ENCODE results near the gene NRCAM. TPM values are rescaled to one million over a fixed set of nuclear protein-coding genes. Genes with fewer than 3 reads are reported as not detected.

The NRCAM gene
- total and polyA plus RNA-seq, 2 of the 8 experiments (the other 6 are each of a cell fraction or from before 2014, with no cell fraction given): 2.7 to 3.8 TPM

DNA sequence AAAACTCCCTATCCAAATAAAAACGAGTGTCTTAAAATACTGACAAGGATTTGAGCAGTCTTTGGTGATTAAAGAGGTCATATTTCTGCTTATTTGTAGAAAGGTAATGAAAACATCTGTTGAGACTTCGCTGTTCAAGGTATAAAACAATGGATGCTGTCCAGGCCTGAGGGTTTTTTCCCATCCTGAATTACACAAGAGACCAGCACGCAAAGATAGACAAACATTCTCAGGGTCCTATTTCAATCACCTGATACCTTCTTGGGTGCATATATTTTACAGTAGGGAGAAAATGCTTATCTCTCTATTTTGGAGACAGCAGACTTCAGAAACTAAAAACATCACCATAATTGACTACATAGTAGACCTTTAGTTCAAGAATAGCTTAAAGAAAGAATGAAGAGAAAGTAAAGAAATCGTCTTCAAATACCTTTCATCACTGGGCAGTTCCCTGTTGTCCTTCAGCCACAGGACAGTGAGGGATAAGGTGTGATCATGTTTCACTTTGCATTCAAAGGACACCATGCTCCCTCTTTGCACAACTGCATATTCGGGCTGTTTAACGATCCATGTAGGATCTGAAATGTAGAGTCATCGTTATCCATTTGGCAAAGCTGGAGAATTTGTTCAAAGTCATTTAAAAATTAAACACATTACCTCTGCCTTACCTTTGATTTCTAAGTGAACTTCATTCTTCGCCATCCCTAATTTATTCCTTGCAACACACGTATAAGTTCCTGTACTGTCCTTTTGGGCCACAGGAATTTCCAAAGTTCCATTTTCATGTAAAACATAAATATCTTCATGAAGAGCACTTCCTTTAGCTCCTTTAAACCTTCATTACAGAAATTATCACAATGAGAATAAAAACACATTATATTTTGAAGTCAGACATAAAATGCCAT, 262.4 kb downstream of the NRCAM start:
- WGBS, 2 experiments (ENCODE audit: extremely low coverage in 1 of 2, insufficient coverage in 1 of 2, insufficient read length in 1 of 2, insufficient replicate concordance in 2 of 2, low coverage in 1 of 2, low lambda C conversion rate in 2 of 2, missing lambda C conversion rate in 1 of 2): 74% methylated on average over 9 of the region's 9 CpGs; no CpG with 5 or more reads in 1 of the 2 experiments
- no peak for TF ChIP-seq TEAD4 (IDR thresholded peaks at IDR 0.05; ENCODE audit: low read depth, low read length)
- 0 out of 2 replicates have a peak, but pooled peaks have one; percentile 13 for TF ChIP-seq MAFK (IDR thresholded peaks at IDR 0.05; ENCODE audit: low read depth, low read length)
- H3K9me3 ChIP-seq (ENCODE audit: insufficient read depth in 2 of 2, low read depth in 1 of 2, low read length in 1 of 2): no peaks in the 10 kb centered on the region
- H4K91ac ChIP-seq (replicated peaks; ENCODE audit: insufficient read length, low read length): no peak overlapping the region
- H3K14ac ChIP-seq (ENCODE audit: insufficient read length): no peak overlapping the region
- no peak overlapping the region for H3K4me2 ChIP-seq (ENCODE audit: insufficient read depth in 1 of 2, low read depth in 2 of 2, low read length in 2 of 2)
- no peak overlapping the region for H2BK5ac ChIP-seq (ENCODE audit: low read depth, low read length)
- H3K27me3 ChIP-seq (replicated peaks in 1 of 4; ENCODE audit: control insufficient read depth in 3 of 4, extremely low read depth in 1 of 4, insufficient read depth in 3 of 4, low read length in 3 of 4): no peaks in the 10 kb centered on the region
- FAIRE-seq: no peak
- no peaks in the 10 kb centered on the region for H3K23me2 ChIP-seq (ENCODE audit: low read depth, low read length)
- H3K27ac ChIP-seq (ENCODE audit: low read depth, low read length): no peak overlapping the region
- H3K79me2 ChIP-seq (ENCODE audit: control insufficient read depth in 1 of 2, insufficient read depth in 2 of 2, low read length in 2 of 2): no peaks in the 10 kb centered on the region
- H4K8ac ChIP-seq (ENCODE audit: extremely low read depth, insufficient read depth, low read length): no peak overlapping the region
- H2AFZ ChIP-seq (ENCODE audit: low read length): no peak overlapping the region
- peaks cover 0 to 5% (median 1%) of the 10 kb centered on the region in 4 experiments; a peak in 2 of 7 replicates for H3K4me1 ChIP-seq (replicated peaks in 1 of 4; ENCODE audit: control insufficient read depth in 3 of 4, insufficient read depth in 4 of 4, low read length in 3 of 4)
- no peak overlapping the region for H2BK12ac ChIP-seq (ENCODE audit: low read depth, low read length)
- H2BK15ac ChIP-seq (ENCODE audit: low read length): no peak overlapping the region
- H4K5ac ChIP-seq (ENCODE audit: insufficient read length, low read depth, low read length): no peak overlapping the region
- H3K36me3 ChIP-seq (ENCODE audit: control insufficient read depth in 2 of 4, insufficient read depth in 4 of 4, low read length in 3 of 4): no peaks in the 10 kb centered on the region; a peak in 2 of 8 replicates
- H3K4ac ChIP-seq (replicated peaks; ENCODE audit: insufficient read length, low read depth, low read length): no peak overlapping the region
- no peaks in the 10 kb centered on the region for H3K79me1 ChIP-seq (ENCODE audit: low read depth, low read length)
- CTCF ChIA-PET (ENCODE audit: partially characterized antibody): interaction anchor here (0.9 kb wide), 1 partner anchor 13 kb away, joined by 3 read pairs; no protein-coding TSS in a partner anchor
- H3K23ac ChIP-seq (ENCODE audit: insufficient read length): no peak overlapping the region
- H4K20me1 ChIP-seq (replicated peaks in 1 of 2; ENCODE audit: control insufficient read depth in 1 of 2, insufficient read depth in 2 of 2, low read length in 2 of 2): no peaks in the 10 kb centered on the region
- no peak for DNase-seq (ENCODE audit: low read depth in 1 of 2, low spot score in 2 of 2)
- H3K4me3 ChIP-seq (ENCODE audit: extremely low read depth in 1 of 4, insufficient read depth in 2 of 4, low read depth in 3 of 4, low read length in 4 of 4): no peak overlapping the region
- H2BK20ac ChIP-seq (ENCODE audit: low read length): no peak overlapping the region
- POLR2A ChIA-PET (ENCODE audit: partially characterized antibody): no interaction called here
- no peak overlapping the region for H3K9ac ChIP-seq (replicated peaks in 1 of 4; ENCODE audit: extremely low read depth in 1 of 4, low read depth in 3 of 4, low read length in 3 of 4)
- H3K18ac ChIP-seq (ENCODE audit: extremely low read depth, low read length): no peak overlapping the region
- no peak overlapping the region for H3K56ac ChIP-seq (replicated peaks; ENCODE audit: insufficient read length, low read depth, low read length)
- H2AK5ac ChIP-seq (ENCODE audit: low read depth, low read length): no peak overlapping the region
- no peak overlapping the region for H2BK120ac ChIP-seq (replicated peaks; ENCODE audit: low read depth, low read length)

Measured in H1 (cell line).